Peyer's patch (tissue), 4 donors: Measurements from ENCODE around the gene AIDA.

Experiments used
- POLR2A ChIP-seq, 2 donors: fragments of 450-650 bp; IDR thresholded peaks; one replicate each; pipeline ENCODE4 v1.5.1; 2017; ENCODE audit warnings: antibody characterized with exemption in 2 of 2, mild to moderate bottlenecking in 2 of 2, moderate library complexity in 2 of 2
- TF ChIP-seq, protein P1 (sequence below), 6 experiments: fragments of 450-650 bp in 4 of 6; fragments of 200-600 bp in 2 of 6; sonication (generic) in 1 of 6; IDR thresholded peaks; one replicate each; pipeline ENCODE4 v1.5.1; 2017 to 2019; ENCODE audit warnings: antibody characterized with exemption in 6 of 6, mild to moderate bottlenecking in 3 of 6, moderate library complexity in 1 of 6

DNA sequence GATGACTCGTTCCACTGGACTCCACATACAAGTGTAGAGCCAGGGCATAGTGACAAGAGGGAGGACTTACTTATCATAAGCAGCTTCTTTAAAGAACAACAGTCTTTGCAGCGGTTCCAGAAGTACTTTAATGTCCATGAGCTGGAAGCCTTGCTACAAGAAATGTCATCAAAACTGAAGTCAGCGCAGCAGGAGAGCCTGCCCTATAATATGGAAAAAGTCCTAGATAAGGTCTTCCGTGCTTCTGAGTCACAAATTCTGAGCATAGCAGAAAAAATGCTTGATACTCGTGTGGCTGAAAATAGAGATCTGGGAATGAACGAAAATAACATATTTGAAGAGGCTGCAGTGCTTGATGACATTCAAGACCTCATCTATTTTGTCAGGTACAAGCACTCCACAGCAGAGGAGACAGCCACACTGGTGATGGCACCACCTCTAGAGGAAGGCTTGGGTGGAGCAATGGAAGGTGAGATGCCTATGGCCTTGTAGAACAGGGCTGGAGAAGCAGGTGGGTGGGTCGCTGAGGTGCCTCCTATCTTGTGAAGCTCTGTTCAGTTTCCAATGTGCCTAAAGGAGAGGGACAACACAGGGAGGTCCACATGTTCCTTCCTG, 82.3 kb downstream of the AIDA start:
- TF ChIP-seq, protein P1, sequence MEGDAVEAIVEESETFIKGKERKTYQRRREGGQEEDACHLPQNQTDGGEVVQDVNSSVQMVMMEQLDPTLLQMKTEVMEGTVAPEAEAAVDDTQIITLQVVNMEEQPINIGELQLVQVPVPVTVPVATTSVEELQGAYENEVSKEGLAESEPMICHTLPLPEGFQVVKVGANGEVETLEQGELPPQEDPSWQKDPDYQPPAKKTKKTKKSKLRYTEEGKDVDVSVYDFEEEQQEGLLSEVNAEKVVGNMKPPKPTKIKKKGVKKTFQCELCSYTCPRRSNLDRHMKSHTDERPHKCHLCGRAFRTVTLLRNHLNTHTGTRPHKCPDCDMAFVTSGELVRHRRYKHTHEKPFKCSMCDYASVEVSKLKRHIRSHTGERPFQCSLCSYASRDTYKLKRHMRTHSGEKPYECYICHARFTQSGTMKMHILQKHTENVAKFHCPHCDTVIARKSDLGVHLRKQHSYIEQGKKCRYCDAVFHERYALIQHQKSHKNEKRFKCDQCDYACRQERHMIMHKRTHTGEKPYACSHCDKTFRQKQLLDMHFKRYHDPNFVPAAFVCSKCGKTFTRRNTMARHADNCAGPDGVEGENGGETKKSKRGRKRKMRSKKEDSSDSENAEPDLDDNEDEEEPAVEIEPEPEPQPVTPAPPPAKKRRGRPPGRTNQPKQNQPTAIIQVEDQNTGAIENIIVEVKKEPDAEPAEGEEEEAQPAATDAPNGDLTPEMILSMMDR (IDR thresholded peaks at IDR 0.05) = no peak
- TF ChIP-seq POLR2A (IDR thresholded peaks at IDR 0.05) = no peak
